IPS-18c (cell line): ENCODE measurements around the gene SMAD3.

Source experiments
- H3K4me3 ChIP-seq: 2 replicates; pipeline ENCODE4 v1.7.0; 2013; ENCODE audit warnings: low read depth, mild to moderate bottlenecking, low read length, moderate library complexity; ENCODE audit not compliant: insufficient read depth
- H3K9me3 ChIP-seq: one replicate; pipeline ENCODE4 v1.6.1; 2013; ENCODE audit warnings: mild to moderate bottlenecking, low read length, moderate library complexity; ENCODE audit not compliant: control insufficient read depth, insufficient read depth

The SMAD3 gene

DNA sequence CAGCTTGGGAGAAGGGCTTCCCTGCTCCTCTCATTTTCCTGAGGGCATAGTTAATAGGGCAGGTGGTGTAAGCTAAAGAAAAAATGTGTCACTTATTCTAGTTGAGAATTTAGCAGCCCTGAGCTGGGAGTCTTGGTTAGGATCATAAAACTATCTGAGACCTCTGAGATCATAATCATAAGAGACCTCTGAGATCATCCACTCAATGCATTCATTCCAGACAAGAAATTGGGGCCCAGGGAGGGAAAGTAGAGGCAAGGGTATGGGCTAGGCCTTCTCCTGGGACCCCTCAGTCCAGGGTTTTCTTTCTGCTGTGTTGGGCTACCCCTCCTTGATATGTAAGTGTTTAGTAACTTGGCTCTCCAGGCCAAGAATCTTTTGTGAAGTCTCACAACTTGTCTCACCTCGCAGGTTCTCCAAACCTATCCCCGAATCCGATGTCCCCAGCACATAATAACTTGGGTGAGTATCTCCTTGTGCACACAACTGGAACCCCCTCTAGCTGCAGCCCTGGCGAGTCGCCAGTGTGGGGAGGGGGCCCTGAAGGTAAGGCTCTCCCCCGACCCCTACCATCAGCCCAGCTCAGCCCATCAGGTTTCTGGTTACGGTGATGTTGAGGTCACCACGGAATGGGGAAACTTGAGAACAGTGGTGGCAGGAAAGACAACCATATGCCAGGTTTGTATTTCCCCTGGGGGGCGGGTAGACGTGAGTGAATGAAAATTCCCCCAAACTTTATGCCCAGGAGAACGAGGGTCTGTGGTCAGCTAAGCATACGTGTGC is 104.9 kb downstream of the SMAD3 start:
- Histone ChIP-seq H3K9me3 (no peaks in the 10 kb centered on the region), H3K4me3 (no peak overlapping the region)

DNA sequence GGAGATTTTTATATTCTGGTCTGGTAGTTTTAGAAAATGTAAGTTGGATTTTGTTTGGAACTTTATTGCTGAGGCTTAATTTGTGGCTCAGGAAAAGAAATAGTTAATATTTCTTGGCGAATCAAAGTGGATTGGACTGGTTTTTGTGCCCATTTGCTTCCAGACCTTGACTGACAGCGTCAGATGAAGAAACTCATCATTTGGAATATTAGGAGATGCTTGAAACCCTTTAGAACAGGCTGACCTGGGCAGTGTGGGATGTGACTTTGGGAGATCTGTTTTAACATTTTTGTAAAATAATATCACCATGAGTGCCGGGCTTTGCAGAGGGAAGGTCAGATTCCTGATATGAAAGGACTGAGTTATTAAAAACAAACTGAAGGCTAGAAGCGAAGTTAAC is 106.1 kb downstream of the SMAD3 start:
- Histone ChIP-seq H3K4me3 (no peak overlapping the region), H3K9me3 (no peaks in the 10 kb centered on the region)

DNA sequence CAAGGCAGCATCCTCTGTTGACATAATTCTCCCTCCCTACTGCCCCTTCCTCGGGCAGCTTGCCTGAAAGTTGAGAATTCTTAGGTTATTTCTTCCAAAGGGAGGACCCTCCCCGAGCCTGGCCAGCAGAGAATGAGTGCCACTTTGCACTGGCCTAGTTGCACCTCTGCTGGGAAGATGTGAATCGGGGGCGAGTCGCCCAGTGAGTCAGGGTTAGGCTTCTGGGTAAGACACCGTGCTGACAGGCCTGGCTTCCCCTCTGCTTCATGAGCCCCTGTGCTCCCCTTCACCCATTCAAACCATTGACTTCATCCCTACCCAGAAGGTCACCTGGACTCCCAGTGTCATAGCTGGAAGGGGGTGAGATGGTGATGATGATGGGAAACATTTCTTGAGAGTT is 106.8 kb downstream of the SMAD3 start:
- no peaks in the 10 kb centered on the region for H3K9me3 ChIP-seq
- no peak overlapping the region for H3K4me3 ChIP-seq

DNA sequence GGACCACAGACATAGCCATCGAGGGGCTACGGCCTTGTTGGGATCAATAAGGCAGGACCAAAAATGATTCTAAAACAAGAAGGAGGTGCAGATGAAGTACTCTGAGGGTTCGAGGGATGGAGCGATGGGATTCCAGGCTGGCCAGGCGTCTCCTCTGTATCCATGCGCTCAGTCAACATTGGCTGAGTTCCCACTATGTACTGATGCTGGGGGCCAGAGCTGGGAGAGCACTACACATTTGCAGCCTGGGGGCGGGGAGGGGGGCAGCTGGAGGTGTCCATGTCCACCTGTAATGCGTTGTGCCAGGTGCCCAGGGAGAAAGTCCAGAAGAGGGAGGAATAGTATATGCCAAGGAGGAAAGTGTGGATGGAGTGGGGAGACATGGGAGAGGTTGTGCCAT is 107.6 kb downstream of the SMAD3 start:
- no peaks in the 10 kb centered on the region for H3K9me3 ChIP-seq

DNA sequence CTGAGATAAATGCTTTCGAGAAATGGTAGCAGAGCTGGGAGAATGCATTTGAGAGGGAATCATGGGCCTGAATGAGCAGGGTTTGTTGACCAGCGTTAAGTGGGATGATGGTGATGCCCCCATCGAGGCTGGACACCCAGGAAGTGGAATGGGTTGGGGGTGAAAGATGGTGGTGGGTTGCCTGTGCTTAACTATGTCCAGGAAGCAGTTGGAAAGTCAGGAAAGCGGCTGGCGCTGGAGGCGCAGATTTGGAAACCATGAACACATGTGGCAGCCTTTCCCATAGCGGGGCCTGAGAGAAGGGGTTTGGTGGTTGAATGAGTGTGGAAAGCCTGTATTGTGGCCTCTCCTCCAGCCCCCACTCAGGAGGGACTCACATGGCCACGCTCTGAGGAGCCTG is 108.4 kb downstream of the SMAD3 start:
- no peaks in the 10 kb centered on the region for H3K9me3 ChIP-seq
- H3K4me3 ChIP-seq, result no peak overlapping the region

More for the DNA sequence above, 107.6 kb downstream of the SMAD3 start:
- H3K4me3 ChIP-seq, result no peak overlapping the region

DNA sequence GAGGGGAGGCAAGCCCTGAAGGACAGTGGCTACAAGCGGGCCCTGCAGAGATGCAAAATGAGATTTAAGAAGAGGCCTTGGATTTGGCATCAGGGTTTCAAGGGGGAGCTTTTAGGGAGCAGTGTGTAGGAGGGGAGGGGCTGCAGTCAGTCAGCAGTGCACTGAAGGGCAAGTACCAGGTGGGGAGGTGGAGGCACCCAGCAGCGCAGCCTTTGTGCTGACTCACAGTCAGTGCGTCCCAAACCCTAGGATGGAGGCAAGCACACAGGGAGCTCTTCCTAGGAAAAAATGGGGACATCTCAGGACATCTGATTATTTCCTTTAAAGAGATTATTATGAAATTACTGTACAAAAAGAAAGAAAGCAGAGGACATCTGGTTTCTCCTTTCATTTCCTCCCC is 109.0 kb downstream of the SMAD3 start:
- Histone ChIP-seq H3K4me3 (no peak overlapping the region), H3K9me3 (no peaks in the 10 kb centered on the region)

DNA sequence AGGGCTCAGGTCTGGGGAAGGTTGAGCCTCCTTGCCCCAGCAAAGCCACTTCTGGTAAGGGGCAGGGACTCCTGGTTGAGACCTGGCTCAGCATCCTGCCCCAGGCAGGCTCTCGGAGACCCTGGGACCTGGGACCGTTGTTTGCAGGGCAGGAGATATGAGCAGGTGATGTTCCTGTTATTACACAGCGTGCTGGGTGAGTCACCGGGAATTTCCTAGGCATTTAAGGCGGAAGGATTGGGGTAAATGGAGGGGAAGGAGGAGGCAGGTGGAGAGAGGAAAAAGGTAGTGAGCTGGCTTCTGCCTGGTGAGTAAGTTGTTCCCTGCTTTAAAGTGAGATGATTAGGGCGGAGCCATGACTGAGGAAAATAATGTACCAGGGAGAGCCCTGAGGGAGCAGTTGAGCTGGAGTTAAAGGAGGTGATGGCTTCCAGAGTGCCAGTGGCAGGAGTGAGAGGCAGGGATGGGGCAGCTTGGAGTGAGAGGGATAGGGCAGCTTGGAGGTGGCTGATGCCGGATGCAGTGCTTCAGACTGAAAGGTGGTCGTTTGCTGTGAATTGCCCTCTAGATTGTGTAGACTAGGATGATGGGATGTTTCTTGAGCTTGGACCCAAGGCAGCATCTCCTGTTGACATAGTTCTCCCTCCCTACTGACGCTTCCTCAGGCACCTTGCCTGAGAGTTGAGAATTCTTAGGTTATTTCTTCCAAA is 109.6 kb downstream of the SMAD3 start:
- no peak overlapping the region for H3K4me3 ChIP-seq
- no peaks in the 10 kb centered on the region for H3K9me3 ChIP-seq

DNA sequence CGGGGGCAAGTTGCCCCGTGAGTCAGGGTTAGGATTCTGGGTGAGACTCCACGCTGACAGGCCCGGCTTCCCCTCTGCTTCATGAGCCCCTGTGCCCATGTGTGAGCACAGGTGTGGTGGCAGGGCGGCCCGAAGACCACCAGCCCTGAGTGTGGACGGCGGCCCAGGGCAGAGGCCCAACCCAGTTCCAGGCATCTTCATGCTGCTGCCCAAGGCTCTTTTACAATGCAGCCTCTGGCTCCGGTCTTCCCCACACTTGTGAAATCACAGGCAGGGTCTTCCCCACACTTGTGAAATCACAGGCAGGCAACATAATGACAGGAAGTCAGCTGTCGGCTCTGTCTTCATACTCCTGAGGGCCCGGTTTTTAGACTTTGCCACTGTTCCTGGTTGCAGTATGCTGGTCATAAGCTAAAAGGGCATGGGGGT is 110.3 kb downstream of the SMAD3 start:
- no peaks in the 10 kb centered on the region for H3K9me3 ChIP-seq
- no peak overlapping the region for H3K4me3 ChIP-seq

DNA sequence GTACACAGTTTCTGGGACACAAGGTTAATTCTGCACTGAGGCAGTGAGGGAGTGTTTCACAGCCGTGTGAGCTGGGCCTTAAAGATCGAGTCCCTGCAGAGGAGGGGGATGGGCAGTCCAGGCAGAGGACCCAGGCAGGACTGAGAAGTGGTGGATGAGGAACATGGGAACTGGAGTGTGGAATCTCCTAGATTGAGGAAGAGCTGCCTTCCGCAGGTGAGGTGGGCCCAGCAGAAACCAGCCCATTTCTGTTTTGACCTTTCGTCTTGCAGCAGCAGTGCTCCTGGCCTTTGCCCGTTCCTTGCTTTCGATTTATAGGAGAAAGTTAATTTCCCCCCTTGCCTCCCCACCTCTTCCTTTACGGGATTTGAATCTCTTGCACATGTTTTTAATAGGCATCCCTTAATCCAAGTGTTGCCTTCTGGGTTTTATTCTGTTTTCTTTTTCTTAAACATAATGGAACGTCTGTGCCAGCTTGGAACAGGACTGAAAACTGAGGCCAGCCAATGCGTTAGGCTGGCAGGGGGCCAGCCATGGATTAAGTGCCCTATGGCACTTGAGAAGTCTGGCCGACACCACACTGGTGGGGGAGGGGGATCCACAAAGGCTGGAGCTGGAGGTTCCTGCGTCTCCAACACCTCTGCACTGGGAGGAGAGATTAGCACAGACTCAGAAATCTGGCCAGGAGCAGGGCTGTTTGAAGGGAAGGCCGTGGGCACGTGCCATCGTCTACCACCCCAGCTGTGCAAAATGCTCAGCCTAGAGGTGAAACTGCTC is 111.0 kb downstream of the SMAD3 start:
- no peaks in the 10 kb centered on the region for H3K9me3 ChIP-seq
- H3K4me3 ChIP-seq, result no peak overlapping the region

DNA sequence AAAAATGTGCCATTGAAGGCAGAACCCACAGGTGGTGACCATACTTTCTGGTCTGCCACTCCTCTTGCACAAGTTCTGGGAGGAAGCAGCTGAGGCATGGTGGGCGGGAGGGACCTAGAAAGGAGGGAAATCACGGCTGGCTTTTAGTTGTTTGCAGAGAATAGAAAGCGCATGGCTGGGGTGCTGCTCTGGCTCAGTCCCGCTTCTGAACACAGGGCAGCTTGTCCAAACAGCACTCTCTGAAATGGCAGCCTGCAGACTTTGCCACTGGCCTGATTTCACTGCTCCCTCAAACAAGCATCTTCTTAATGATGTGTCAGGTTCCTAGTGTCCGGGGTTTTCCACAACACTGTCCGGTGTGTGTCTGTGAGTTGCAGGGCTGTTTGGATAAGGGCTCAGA is 112.3 kb downstream of the SMAD3 start:
- no peaks in the 10 kb centered on the region for H3K9me3 ChIP-seq
- no peak overlapping the region for H3K4me3 ChIP-seq

DNA sequence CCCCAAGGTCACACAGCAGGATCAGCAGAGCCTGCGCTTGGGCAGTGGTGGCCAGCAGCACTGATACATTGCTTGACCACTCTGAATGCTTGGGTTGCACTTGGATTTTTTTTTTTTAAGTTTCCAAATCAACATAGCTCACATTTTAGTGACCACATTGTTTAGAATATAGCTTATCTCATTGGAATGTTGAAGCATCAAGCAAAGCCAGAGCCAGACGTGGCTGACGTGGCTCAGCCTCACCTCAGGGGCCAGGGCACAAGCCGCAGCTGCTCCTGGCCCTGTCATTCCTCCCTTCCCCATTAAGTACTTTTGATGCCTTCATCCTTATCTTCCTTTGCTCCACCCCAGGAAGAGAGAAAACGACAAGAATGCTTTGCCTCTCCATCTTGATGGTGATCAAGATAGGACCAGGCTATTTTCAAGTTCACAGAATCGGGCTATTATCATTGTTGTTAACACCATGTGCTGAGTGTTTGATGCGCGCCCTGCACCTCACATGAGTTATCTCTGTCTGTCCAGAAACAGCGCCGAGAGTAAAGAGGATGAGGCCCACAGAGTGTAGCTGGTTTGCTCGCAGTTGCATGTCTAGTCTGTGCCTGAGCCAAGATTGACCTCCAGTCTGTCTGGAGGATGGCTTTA is 113.3 kb downstream of the SMAD3 start:
- Histone ChIP-seq H3K9me3 (no peaks in the 10 kb centered on the region), H3K4me3 (no peak overlapping the region)

DNA sequence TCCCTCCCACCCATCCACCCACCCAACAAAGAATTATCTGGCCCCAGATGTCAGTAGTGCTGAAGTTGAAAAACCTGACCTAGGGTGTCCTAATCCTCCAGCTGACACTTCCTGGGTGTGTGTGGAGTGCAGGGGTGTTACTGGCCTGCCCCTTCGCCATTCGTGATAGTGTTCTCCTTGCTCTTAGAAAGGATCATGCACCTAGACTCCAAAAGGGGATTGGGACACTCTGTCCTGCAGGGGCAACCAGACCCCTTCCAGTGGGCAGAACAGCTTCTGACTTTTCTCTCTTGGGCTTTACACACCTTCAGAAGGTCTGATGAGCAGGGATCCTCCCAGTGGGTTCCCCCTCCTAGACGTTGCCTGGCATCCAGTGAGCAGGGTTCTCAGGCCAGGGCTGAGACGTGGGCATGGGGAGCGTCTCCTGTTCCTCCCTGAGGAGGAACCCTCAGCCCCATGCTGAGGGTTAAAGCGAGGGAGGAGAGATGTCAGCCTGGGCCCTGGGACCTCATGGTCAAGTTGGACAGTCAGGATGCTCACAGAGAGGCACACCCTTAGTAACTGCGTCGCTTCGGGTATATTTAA is 114.1 kb downstream of the SMAD3 start:
- Histone ChIP-seq H3K4me3 (no peak overlapping the region), H3K9me3 (no peaks in the 10 kb centered on the region)

DNA sequence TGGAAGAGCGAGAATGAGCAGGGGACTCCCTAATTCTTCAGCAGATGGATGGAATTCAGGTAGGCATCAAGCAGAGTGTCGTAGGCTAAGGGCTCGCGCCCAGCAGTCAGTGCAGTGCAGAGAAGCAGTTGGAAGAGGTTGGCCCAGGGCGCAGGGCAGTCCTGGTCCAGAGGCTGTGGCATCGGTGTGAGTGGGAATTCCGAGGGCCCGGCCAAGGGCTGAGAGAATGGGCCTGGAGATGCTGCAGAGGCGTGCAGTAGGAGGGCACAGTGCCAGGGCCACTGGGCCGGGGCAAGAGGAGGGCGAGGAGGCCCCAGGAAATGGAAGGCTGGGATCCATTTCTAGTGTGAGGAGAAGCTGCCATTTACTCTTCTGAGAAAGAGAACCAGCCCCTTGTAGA is 114.6 kb downstream of the SMAD3 start:
- Histone ChIP-seq H3K9me3 (no peaks in the 10 kb centered on the region), H3K4me3 (no peak overlapping the region)

DNA sequence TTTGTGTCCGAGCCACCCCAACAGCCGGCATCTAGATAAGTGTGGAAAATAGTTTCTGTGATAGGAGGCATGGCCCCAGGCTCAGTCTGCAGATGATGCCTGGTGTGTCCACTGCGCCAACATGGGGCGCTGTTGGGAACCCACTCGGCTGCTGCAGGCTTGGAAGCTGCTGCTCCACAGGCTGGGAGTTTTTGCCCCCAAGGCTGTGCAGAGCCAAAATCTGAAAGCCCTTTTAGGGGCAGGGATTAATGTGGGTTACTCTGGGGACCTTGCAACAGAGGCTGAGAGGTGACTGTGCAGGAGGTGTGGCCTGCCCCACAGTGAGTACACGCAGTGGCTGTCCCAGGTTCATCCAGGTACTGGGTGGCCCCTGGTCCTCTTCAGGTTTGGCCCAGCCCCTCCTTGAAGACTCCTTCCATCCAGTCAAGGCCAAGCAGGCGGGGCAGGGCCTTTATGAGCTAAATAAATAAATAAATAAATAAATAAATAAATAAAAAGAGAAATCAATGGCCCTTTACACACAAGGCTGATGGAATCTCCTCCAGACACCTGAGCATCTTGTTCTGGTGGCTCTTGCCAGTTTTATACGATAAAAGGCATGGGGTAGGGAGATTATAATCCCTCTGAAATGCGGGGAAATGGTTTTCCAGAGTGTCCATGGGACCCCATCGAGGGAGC is 115.3 kb downstream of the SMAD3 start:
- H3K9me3 ChIP-seq, result no peaks in the 10 kb centered on the region

DNA sequence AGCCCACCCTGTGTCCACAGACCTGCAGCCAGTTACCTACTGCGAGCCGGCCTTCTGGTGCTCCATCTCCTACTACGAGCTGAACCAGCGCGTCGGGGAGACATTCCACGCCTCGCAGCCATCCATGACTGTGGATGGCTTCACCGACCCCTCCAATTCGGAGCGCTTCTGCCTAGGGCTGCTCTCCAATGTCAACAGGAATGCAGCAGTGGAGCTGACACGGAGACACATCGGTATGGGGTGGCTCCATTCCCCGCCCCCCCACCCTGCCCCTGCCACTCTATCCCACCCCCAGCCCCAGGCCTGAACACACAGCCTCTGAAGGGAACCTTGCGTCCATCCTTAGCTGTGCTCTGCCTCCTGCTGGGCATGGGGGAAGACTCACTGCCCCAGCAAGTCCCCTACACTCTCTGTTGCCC is 115.8 kb downstream of the SMAD3 start:
- no peak overlapping the region for H3K4me3 ChIP-seq

More for the DNA sequence above, 115.3 kb downstream of the SMAD3 start:
- H3K4me3 ChIP-seq, result no peak overlapping the region

DNA sequence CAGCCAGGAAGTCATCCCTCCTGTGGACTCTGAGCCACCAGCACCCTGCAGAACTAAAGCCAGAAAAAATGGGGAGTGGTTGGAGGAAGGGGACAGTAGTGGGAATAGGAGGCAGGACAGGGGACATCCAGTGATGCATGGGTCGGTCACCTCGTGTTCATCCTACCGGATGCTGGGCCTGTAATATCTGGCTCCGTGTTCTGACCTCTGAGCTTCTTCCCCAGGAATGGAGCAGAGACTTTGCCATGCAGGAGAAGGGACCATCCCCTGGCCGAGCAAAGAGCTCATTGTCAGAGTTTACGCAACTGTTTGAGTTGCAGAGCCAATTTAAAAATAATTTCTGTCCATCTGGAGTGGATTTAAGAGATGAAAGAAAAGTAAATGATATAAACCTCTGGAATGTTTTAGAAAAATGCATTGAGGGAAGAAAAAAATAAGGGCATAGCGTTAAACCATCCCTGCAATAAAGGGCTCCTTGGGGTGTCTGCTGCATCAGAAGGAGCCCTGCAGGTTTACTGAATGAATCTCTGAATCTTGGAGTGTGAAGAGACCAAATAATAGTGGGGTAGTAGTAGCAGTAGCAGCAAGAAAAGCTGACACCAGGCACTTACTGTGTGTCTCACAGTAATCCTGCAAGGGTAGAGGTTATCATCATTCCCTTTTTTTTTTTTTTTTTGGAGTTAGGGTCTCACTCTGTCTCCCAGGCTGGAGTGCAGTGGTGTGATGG is 118.2 kb downstream of the SMAD3 start:
- H3K4me3 ChIP-seq, result no peak overlapping the region
- no peaks in the 10 kb centered on the region for H3K9me3 ChIP-seq

More for the DNA sequence above, 115.8 kb downstream of the SMAD3 start:
- no peaks in the 10 kb centered on the region for H3K9me3 ChIP-seq
